ENCODE results near the gene PTGS2.

DNA sequence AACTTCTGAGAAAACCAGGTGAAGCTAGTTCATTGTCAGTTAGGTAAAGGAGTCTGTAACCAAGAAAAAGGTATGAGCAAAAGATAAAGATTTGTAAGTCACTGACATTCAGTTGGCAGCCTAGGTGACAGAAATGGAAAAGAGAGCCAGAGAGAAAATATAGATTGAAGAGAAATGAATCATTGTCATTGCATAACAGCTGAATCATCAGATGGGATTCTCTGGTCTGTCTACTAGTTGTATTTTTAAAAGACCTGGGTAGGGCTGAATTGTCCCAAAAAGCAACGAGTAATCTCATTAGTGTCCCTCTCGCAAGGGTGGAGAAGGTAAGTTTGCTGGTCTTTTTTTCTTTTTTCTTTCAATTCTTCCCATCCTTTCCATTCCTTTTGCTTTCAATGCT is 36.6 kb downstream of the PTGS2 start:
- TF ChIP-seq POLR2A (IDR thresholded peaks at IDR 0.05), result no peak
- no peak for TF ChIP-seq CTCF (IDR thresholded peaks at IDR 0.05)

All from ovary (tissue), 3 donors.